GM13977 (cell line): Measurements from ENCODE around the gene ITSN1.

ENCODE experiments used
- DNase-seq: peaks from one replicate; pipeline ENCODE4 v3.0.0; 2012; ENCODE audit warnings: low spot score
- in situ Hi-C: fragments of 300-500 bp; cut with MboI; formaldehyde crosslinking; loops from one replicate; pipeline ENCODE4 v1.12.0; 2022; ENCODE audit warnings: low sequenced_read_pairs, low pct_unique_long_range_greater_than_20kb, mixed read lengths, inconsistent platforms; ENCODE audit not compliant: unreplicated experiment
- TF ChIP-seq, protein P1 (sequence below): IDR thresholded peaks from 2 replicates; pipeline ENCODE4 v1.5.1; 2012; ENCODE audit warnings: mild to moderate bottlenecking, control low read depth; ENCODE audit not compliant: insufficient read depth; ENCODE audit errors: extremely low read depth, missing control alignments

The ITSN1 gene

DNA sequence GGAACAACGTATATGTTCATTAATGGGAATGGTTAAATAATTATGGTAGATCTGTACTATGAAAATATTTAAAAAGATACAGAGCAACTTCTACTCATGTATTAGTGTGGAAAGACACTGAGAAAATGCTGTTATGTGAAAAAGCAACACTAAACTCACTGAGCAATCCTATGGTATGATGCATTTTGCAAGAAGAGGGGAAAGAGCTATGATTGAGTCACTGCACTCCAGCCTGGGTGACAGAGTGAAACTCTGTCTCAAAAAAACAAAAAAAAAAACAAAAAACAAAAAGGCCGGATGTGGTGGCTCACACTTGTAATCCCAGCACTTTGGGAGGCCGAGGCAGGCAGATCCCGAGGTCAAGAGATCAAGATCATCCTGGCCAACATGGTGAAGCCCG lies 228.9 kb downstream of the ITSN1 start:
- TF ChIP-seq, protein P1, sequence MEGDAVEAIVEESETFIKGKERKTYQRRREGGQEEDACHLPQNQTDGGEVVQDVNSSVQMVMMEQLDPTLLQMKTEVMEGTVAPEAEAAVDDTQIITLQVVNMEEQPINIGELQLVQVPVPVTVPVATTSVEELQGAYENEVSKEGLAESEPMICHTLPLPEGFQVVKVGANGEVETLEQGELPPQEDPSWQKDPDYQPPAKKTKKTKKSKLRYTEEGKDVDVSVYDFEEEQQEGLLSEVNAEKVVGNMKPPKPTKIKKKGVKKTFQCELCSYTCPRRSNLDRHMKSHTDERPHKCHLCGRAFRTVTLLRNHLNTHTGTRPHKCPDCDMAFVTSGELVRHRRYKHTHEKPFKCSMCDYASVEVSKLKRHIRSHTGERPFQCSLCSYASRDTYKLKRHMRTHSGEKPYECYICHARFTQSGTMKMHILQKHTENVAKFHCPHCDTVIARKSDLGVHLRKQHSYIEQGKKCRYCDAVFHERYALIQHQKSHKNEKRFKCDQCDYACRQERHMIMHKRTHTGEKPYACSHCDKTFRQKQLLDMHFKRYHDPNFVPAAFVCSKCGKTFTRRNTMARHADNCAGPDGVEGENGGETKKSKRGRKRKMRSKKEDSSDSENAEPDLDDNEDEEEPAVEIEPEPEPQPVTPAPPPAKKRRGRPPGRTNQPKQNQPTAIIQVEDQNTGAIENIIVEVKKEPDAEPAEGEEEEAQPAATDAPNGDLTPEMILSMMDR = no peak
- in situ Hi-C loops = no loop called here

DNA sequence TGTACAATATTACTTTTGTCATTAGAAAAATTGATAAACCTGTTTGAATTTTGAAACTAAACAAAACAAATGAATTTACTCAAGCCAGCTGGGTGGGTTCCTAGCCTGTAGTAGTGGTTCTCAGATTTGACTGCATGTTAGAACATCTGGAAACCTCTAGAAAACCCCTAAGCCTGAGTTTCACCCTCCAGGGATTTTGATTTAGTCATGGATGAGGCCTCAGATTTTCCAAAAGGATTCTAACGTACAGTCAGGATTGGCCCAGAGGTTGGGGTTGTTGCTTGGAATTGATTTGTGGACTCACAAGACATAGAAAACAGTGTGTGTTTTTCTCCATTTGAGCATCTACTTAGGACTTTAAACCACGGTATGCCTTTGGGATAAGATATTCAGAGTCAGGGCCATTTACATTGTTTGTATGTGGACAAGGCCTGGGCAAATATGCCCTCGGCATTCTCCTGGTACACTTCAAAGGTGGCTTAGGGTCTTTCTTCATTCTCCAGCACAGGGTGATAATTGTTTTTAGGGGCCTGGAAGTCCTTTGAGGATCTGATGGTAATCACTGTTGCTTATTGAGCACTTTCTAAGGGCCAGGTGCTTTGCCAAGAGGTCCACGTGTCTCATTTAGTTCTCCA lies 230.7 kb downstream of the ITSN1 start:
- no peak for DNase-seq
- TF ChIP-seq, protein P1 = no peak
- in situ Hi-C loops = no loop called here

More for the DNA sequence above, 228.9 kb downstream of the ITSN1 start:
- DNase-seq = no peak

DNA sequence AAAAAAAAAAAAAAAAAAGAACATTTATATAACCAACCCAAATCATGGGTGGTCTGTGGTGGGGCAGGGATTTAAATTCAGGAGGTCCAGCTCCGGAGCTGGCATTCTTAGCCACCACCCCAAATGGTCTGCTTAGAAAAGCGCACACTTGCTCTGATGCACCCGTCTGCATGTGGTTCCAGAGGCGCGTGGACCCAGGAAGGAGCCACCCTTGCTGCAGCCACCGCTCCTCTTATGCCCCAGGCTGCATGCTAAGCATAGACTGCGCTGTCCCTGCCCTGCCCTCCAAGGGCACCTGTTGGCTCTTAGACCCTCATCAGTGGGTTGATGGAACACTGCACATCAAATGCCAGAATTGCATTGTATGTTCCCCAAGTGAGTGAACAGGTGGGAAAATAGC lies 231.9 kb downstream of the ITSN1 start:
- no peak for DNase-seq
- TF ChIP-seq, protein P1 = no peak
- in situ Hi-C loops = no loop called here

DNA sequence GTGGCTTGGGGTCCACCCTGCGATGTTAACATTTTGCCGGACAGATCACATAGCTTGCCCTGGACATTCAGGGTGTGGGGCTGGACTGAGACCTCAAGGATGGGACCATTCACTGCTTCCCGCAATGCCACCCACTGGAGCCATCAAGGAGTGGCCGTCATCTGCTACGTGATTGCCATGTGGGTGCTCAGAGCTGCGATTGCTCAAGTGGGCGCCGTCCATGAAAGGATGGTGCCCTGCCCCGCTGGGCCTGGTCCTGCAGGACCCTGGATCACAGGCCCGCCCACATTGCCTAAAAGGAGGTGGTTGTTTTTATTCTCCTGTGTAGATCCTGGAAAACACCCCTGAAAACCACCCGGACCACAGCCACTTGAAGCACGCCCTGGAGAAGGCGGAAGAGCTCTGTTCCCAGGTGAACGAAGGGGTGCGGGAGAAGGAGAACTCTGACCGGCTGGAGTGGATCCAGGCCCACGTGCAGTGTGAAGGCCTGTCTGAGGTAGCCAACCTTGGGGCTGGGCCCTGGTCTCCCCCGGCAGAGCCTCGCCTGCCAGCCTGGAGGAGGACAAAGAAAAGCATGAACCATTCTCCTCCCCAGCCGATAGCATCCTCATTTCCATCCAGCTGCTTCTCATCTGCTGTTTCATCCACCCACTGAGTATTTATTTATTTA lies 232.9 kb downstream of the ITSN1 start:
- in situ Hi-C loops = no loop called here
- no peak for DNase-seq
- TF ChIP-seq, protein P1 = no peak

DNA sequence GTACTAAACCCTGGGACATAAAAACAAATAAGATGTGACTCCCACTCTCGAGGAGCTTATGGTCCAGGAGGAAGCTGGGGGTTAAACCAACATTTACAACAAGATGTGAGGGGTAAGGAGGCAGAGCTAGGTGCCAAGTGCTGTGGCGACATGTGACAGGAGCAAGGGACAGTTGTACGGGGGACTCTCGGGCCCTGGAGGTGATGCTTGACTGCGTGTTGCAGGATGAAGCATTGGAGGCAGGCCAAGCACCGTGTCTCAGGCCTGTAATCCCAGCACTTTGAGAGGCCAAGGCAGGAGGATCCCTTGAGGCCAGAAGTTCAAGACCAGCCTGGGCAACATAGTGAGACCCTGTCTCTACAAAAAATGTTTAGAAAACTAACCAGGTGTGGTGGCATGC lies 236.5 kb downstream of the ITSN1 start:
- TF ChIP-seq, protein P1 = no peak
- DNase-seq = no peak
- in situ Hi-C loops = no loop called here

DNA sequence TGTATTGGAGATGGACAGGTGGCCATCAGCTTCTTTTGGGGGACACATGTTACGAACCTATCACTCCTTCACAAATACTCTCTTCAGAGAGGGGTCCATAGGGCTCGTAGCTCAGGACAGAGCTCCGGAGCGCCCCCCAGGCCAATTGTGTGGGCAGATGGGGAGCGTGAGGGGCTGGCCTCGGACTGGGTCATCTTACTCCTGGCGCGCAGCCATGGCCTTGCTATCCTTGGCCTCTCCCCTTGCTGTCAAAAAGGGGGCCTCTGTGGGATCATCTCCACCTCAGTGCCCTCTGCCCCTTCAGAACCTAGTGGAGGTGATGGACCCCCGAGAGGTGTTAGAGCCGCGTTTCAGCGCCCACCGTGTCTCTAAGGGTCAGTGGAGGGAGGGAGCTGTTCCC lies 238.3 kb downstream of the ITSN1 start:
- in situ Hi-C loops = no loop called here
- TF ChIP-seq, protein P1 = no peak
- DNase-seq = no peak
